ENCODE data around the gene HSD17B12. TPM values are rescaled to one million over a fixed set of nuclear protein-coding genes. Genes with fewer than 3 reads are reported as not detected.

HSD17B12 gene
- total RNA-seq, 2 donors from 2014 or later, result 59.9 to 102 TPM

- intact Hi-C loops (cut with DNase I), result no loop called here
- H3K27me3 ChIP-seq (replicated peaks; ENCODE audit: insufficient read depth), result no peaks in the 10 kb centered on the region
- no peak overlapping the region for H3K27ac ChIP-seq
- DNase-seq (ENCODE audit: low spot score), result no peak
- no peaks in the 10 kb centered on the region for H3K4me1 ChIP-seq (replicated peaks)
- TF ChIP-seq POLR2AphosphoS5 (IDR thresholded peaks at IDR 0.05) (no peak), POLR2A (IDR thresholded peaks at IDR 0.05) (no peak), CTCF (IDR thresholded peaks at IDR 0.05) (no peak)
- WGBS, result 81% methylated on average over 1 of the region's 1 CpG
- H3K9me3 ChIP-seq, result no peaks in the 10 kb centered on the region
- peaks cover 0 to 4% of the 10 kb centered on the region in 2 donors for H3K36me3 ChIP-seq
- H3K4me3 ChIP-seq, result no peak overlapping the region
These were observed 137.7 kb downstream of the HSD17B12 start for GRCh38 chr11:43818220-43818619.

DNA sequence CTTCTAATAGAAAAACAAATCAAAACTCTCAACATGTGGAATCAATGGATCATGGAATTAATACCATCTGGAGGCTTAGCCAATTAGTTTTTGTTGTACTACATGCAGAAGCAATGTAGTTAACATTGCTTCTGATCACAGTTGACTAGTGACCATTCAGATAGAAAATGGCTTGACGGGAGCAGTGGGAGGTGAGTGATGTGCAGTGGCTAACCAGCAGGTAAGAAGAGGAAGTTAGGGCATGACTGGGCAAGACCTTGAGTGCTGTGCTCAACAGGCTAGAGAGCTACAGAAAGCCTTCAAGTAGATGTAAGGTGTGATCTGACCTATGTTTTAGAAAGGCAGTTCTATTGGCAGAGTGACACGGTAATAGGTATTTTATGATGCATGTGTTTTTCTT is 139.4 kb downstream of the HSD17B12 start:
- intact Hi-C loops (cut with DNase I), result no loop called here
- peaks cover 0 to 4% of the 10 kb centered on the region in 2 donors for H3K36me3 ChIP-seq

GRCh38 chr11:43823316-43823715 is 142.8 kb downstream of the HSD17B12 start:
- H3K4me3 ChIP-seq, result no peak overlapping the region
- no peaks in the 10 kb centered on the region for H3K27me3 ChIP-seq (replicated peaks; ENCODE audit: insufficient read depth)
- H3K27ac ChIP-seq, result no peak overlapping the region
- intact Hi-C loops (cut with DNase I), result no loop called here
- no peak for TF ChIP-seq POLR2A (IDR thresholded peaks at IDR 0.05)
- TF ChIP-seq CTCF (IDR thresholded peaks at IDR 0.05), result no peak
- TF ChIP-seq POLR2AphosphoS5 (IDR thresholded peaks at IDR 0.05), result no peak
- H3K4me1 ChIP-seq (replicated peaks), result no peaks in the 10 kb centered on the region
- H3K9me3 ChIP-seq, result no peaks in the 10 kb centered on the region
- DNase-seq (ENCODE audit: low spot score), result no peak
- H3K36me3 ChIP-seq, result no peaks in the 10 kb centered on the region
- 99% methylated on average over 6 of the region's 6 CpGs for WGBS

More for the DNA sequence above, 139.4 kb downstream of the HSD17B12 start:
- DNase-seq (ENCODE audit: low spot score), result no peak
- no peaks in the 10 kb centered on the region for H3K27me3 ChIP-seq (replicated peaks; ENCODE audit: insufficient read depth)
- WGBS, result 86% methylated on average over 2 of the region's 2 CpGs
- H3K9me3 ChIP-seq, result no peaks in the 10 kb centered on the region
- no peak overlapping the region for H3K27ac ChIP-seq
- no peaks in the 10 kb centered on the region for H3K4me1 ChIP-seq (replicated peaks)
- no peak overlapping the region for H3K4me3 ChIP-seq
- TF ChIP-seq POLR2A (IDR thresholded peaks at IDR 0.05) (no peak), POLR2AphosphoS5 (IDR thresholded peaks at IDR 0.05) (no peak), CTCF (IDR thresholded peaks at IDR 0.05) (no peak)

DNA sequence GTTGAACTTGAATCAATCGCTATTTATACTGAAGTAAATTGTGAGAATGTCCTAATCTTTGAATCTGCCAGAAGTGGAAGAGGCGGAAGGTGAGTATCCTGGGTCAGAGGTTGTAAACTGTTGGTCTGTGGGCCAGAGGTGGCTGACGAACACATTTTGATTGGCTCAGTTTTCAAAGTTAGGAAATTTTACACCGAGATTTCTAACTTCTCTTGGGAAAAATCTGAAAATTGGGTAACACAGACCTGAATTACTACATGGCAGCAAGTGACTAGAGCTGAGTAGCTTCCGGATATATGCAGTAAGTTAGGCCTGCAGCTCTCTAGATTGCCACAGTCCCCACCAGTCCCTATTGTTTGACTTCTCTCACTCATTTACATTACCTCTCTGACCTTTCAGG is 143.3 kb downstream of the HSD17B12 start:
- H3K27me3 ChIP-seq (replicated peaks; ENCODE audit: insufficient read depth), result no peaks in the 10 kb centered on the region
- no peaks in the 10 kb centered on the region for H3K9me3 ChIP-seq
- no peak overlapping the region for H3K27ac ChIP-seq
- WGBS, result 96% methylated on average over 5 of the region's 5 CpGs
- no peak for TF ChIP-seq POLR2AphosphoS5 (IDR thresholded peaks at IDR 0.05)
- TF ChIP-seq CTCF (IDR thresholded peaks at IDR 0.05), result no peak
- TF ChIP-seq POLR2A (IDR thresholded peaks at IDR 0.05), result no peak
- no peaks in the 10 kb centered on the region for H3K4me1 ChIP-seq (replicated peaks)
- no peak overlapping the region for H3K4me3 ChIP-seq
- H3K36me3 ChIP-seq, result no peaks in the 10 kb centered on the region
- DNase-seq (ENCODE audit: low spot score), result no peak
- intact Hi-C loops (cut with DNase I), result no loop called here

DNA sequence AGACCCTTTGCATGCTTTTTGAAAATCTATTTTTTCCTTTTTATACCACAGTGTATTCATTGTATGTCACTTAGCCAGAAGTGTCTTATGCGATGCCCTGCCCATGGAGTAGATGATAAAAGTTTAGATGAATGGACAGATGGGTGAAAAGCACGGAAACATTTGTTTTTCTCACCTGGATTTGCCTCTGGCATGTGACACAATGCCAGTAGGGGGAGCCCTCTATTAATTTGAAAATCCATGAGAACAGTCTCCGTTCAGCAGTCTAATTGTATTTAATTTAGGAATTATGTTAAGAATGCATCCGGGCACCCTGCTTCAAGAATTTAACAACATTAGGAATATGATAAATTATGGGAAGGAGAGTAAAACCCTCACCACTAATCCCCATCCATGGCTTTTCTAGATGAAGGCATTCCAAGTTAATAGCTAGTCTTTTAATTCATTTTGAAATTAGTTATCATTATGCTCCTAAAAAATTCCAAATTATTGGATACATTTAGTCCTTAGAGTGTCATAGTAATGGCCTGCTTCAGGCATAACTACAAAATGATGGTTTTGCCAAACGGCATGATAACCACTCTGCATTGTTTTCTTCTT is 144.8 kb downstream of the HSD17B12 start:
- no peak overlapping the region for H3K27ac ChIP-seq
- WGBS, result 57% methylated on average over 5 of the region's 5 CpGs
- intact Hi-C loops (cut with DNase I), result no loop called here

More for the DNA sequence above, 144.8 kb downstream of the HSD17B12 start:
- H3K9me3 ChIP-seq, result no peaks in the 10 kb centered on the region
- DNase-seq (ENCODE audit: low spot score), result peak; percentile 15
- H3K4me3 ChIP-seq, result no peak overlapping the region
- H3K27me3 ChIP-seq (replicated peaks; ENCODE audit: insufficient read depth), result no peaks in the 10 kb centered on the region
- H3K4me1 ChIP-seq (replicated peaks), result no peaks in the 10 kb centered on the region
- no peaks in the 10 kb centered on the region for H3K36me3 ChIP-seq
- TF ChIP-seq POLR2A (IDR thresholded peaks at IDR 0.05), result no peak
- TF ChIP-seq CTCF (IDR thresholded peaks at IDR 0.05), result peak in 3 of 4 experiments; percentile 35 to 42 (median 37)
- no peak for TF ChIP-seq POLR2AphosphoS5 (IDR thresholded peaks at IDR 0.05)

Data from prostate gland (tissue), 2 donors.